ENCODE results near the gene ADGRB3. TPM values are rescaled to one million over a fixed set of nuclear protein-coding genes. Genes with fewer than 3 reads are reported as not detected.

ADGRB3 gene
- total RNA-seq, 2 experiments from 2014 or later = not detected

GRCh38 chr6:69064226-69064625 lies 429.1 kb downstream of the ADGRB3 start:
- no peaks in the 10 kb centered on the region for H3K9me3 Mint-ChIP-seq
- H3K27ac Mint-ChIP-seq = no peak overlapping the region
- DNase-seq = no peak
- H3K4me3 Mint-ChIP-seq = no peak overlapping the region
- H3K36me3 Mint-ChIP-seq = no peaks in the 10 kb centered on the region
- no peaks in the 10 kb centered on the region for H3K4me1 Mint-ChIP-seq
- H3K27me3 Mint-ChIP-seq = no peaks in the 10 kb centered on the region

GRCh38 chr6:69069881-69070280 lies 434.8 kb downstream of the ADGRB3 start:
- DNase-seq = no peak
- H3K9me3 Mint-ChIP-seq = no peaks in the 10 kb centered on the region
- no peak overlapping the region for H3K27ac Mint-ChIP-seq
- no peak overlapping the region for H3K4me3 Mint-ChIP-seq
- H3K36me3 Mint-ChIP-seq = no peaks in the 10 kb centered on the region
- H3K4me1 Mint-ChIP-seq = no peaks in the 10 kb centered on the region
- H3K27me3 Mint-ChIP-seq = no peaks in the 10 kb centered on the region

GRCh38 chr6:69072796-69073195 lies 437.7 kb downstream of the ADGRB3 start:
- no peak overlapping the region for H3K4me3 Mint-ChIP-seq
- no peaks in the 10 kb centered on the region for H3K9me3 Mint-ChIP-seq
- no peaks in the 10 kb centered on the region for H3K4me1 Mint-ChIP-seq
- H3K36me3 Mint-ChIP-seq = no peaks in the 10 kb centered on the region
- no peaks in the 10 kb centered on the region for H3K27me3 Mint-ChIP-seq
- H3K27ac Mint-ChIP-seq = no peak overlapping the region
- DNase-seq = no peak

DNA sequence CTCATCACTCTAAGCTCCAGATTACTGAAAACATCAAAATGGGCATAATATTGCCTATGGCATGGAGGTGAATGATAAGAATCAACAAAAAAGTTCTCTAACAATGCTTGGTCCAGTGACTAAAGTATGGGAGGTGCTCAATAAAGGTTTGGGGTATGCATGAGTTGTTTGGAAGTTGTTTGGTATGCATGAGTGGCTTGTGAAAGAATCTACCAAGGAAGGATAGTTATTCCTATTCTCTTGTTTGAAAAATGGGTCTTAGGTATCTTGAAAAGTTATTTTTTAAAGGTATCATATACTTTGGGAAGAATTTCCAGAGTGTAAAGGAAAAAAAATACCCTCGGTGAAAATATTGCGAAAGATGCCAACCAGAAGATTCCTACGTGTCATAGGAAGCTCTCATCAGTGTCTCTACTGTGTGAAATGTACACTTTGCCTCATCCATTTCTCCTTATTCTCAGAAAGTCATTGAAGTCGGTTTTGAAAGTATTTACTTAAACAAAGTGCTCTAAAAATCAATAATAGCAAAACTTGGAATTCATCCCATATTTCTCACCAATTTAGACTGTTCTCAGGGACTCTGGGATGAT lies 449.8 kb downstream of the ADGRB3 start:
- Mint-ChIP-seq H3K36me3 (no peaks in the 10 kb centered on the region), H3K9me3 (no peaks in the 10 kb centered on the region), H3K27me3 (no peaks in the 10 kb centered on the region), H3K4me3 (no peak overlapping the region), H3K27ac (no peak overlapping the region), H3K4me1 (no peaks in the 10 kb centered on the region)
- DNase-seq = no peak

DNA sequence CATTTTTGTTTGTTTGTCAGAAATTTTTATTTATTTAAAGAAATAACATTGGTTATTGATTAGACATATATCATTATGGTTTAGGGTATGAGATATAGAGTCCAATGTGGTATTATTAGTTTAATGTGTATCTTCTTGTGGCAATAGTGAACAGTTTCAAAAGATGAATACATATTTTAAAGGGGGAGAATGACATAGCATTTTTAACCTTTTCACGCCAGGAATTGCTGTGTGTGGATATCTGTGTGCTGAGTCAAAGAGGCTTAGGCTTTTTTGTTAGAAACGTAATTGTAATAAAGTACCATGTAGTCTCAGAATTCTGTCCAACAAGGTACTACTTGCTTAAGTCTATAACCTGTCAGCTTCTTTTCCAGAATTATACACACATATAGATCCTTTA lies 451.6 kb downstream of the ADGRB3 start:
- no peaks in the 10 kb centered on the region for H3K4me1 Mint-ChIP-seq
- no peak for DNase-seq
- no peaks in the 10 kb centered on the region for H3K9me3 Mint-ChIP-seq
- no peaks in the 10 kb centered on the region for H3K36me3 Mint-ChIP-seq
- no peaks in the 10 kb centered on the region for H3K27me3 Mint-ChIP-seq
- no peak overlapping the region for H3K27ac Mint-ChIP-seq
- H3K4me3 Mint-ChIP-seq = no peak overlapping the region

DNA sequence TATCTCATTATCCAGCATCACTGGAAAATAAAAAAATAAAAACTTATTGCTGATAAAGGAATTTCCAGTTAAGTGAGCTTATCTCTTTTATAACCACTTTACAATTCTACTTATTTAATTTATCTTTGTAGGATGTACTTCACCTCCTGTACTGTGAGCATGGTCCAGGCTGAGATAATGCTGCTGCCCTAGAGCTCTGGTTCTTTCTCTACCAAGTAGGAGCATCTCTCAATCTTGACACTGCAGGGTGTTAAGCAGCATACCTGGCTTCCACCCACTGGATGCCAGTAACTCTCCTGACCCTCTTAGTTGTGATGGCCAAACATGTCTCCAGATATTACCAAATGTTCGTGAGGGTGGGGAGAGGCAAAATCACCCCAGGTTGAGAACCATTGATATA lies 454.5 kb downstream of the ADGRB3 start:
- H3K4me1 Mint-ChIP-seq = no peaks in the 10 kb centered on the region
- DNase-seq = no peak
- H3K27ac Mint-ChIP-seq = no peak overlapping the region
- no peak overlapping the region for H3K4me3 Mint-ChIP-seq
- no peaks in the 10 kb centered on the region for H3K36me3 Mint-ChIP-seq
- no peaks in the 10 kb centered on the region for H3K9me3 Mint-ChIP-seq
- H3K27me3 Mint-ChIP-seq = no peaks in the 10 kb centered on the region

GRCh38 chr6:69090132-69090531 lies 455.1 kb downstream of the ADGRB3 start:
- no peaks in the 10 kb centered on the region for H3K4me1 Mint-ChIP-seq
- H3K27ac Mint-ChIP-seq = no peak overlapping the region
- H3K27me3 Mint-ChIP-seq = no peaks in the 10 kb centered on the region
- no peak overlapping the region for H3K4me3 Mint-ChIP-seq
- DNase-seq = no peak
- H3K36me3 Mint-ChIP-seq = no peaks in the 10 kb centered on the region
- H3K9me3 Mint-ChIP-seq = no peaks in the 10 kb centered on the region

GRCh38 chr6:69096681-69097080 lies 461.6 kb downstream of the ADGRB3 start:
- no peaks in the 10 kb centered on the region for H3K4me1 Mint-ChIP-seq

GRCh38 chr6:69097948-69098347 lies 462.9 kb downstream of the ADGRB3 start:
- H3K36me3 Mint-ChIP-seq = no peaks in the 10 kb centered on the region
- H3K27me3 Mint-ChIP-seq = no peaks in the 10 kb centered on the region
- no peak for DNase-seq
- no peaks in the 10 kb centered on the region for H3K9me3 Mint-ChIP-seq
- no peak overlapping the region for H3K27ac Mint-ChIP-seq
- no peaks in the 10 kb centered on the region for H3K4me1 Mint-ChIP-seq
- H3K4me3 Mint-ChIP-seq = no peak overlapping the region

More at GRCh38 chr6:69096681-69097080, 461.6 kb downstream of the ADGRB3 start:
- H3K9me3 Mint-ChIP-seq = no peaks in the 10 kb centered on the region
- H3K27ac Mint-ChIP-seq = no peak overlapping the region
- no peaks in the 10 kb centered on the region for H3K36me3 Mint-ChIP-seq
- no peak overlapping the region for H3K4me3 Mint-ChIP-seq
- no peaks in the 10 kb centered on the region for H3K27me3 Mint-ChIP-seq
- no peak for DNase-seq

DNA sequence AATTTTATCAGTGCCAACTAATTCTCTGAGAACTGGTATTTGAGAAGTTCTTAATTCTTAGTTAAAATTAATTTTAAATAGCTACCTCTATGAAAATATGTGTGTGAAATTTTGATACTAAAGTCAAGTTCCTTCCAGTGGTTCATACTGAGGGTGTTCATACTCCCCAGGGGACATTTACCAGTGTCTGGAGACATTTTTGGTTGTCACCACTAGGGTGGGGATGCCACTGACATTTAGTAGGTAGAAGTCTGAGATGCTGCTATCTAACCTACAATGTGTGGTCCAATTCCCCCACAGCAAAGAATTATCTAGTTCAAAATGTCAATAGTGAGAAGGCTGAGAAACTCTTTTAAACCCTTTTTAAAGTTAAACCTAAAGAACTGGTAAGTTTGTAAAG lies 463.8 kb downstream of the ADGRB3 start:
- H3K27me3 Mint-ChIP-seq = no peaks in the 10 kb centered on the region
- no peaks in the 10 kb centered on the region for H3K36me3 Mint-ChIP-seq

DNA sequence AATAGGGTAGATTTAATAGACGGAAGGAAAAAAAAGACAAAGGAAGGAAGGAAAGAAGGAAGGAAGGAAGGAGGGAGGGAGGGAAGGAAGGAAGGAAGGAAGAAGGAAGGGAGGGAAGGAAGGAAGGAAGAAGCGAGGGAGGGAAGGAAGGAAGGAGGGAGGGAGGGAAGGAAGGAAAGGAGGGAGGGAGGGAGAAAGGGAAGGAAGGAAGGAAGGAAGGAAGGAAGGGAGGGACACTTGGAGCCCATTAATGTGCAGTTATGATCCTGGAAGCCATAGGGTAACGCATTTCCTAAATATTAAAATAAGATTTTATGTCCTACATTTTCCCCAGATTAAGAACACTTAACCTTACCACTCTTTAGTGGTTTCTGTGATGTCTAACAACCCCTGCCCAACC lies 465.7 kb downstream of the ADGRB3 start:
- H3K27ac Mint-ChIP-seq = no peak overlapping the region
- no peaks in the 10 kb centered on the region for H3K36me3 Mint-ChIP-seq
- H3K27me3 Mint-ChIP-seq = no peaks in the 10 kb centered on the region
- H3K9me3 Mint-ChIP-seq = no peaks in the 10 kb centered on the region
- H3K4me1 Mint-ChIP-seq = no peaks in the 10 kb centered on the region
- no peak overlapping the region for H3K4me3 Mint-ChIP-seq
- DNase-seq = no peak

More for the DNA sequence above, 463.8 kb downstream of the ADGRB3 start:
- Mint-ChIP-seq H3K27ac (no peak overlapping the region), H3K4me1 (no peaks in the 10 kb centered on the region), H3K9me3 (no peaks in the 10 kb centered on the region), H3K4me3 (no peak overlapping the region)
- DNase-seq = no peak

DNA sequence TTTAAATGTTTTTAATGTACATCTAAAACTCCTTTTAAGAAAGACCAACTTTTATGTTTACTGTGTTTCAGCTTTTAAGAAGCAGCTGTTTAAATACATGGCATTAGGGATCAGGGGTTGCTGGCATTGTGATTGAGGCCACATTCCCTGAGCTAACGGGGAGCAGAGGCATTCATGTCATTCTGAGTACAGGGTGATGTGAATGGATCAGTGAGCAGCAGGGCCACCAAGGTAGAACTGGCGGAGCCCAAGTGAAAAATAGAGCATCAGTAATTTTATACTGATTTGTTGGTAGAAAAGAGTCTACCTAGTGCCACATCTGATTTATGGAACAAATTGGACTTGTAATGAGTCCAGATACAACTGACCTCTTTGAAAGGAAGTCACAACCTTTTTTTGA lies 467.3 kb downstream of the ADGRB3 start:
- Mint-ChIP-seq H3K9me3 (no peaks in the 10 kb centered on the region), H3K27ac (no peak overlapping the region), H3K36me3 (no peaks in the 10 kb centered on the region), H3K4me1 (no peaks in the 10 kb centered on the region), H3K4me3 (no peak overlapping the region), H3K27me3 (no peaks in the 10 kb centered on the region)
- DNase-seq = no peak

- H3K36me3 Mint-ChIP-seq = no peaks in the 10 kb centered on the region
- H3K9me3 Mint-ChIP-seq = no peaks in the 10 kb centered on the region
- no peak overlapping the region for H3K4me3 Mint-ChIP-seq
- no peaks in the 10 kb centered on the region for H3K4me1 Mint-ChIP-seq
- H3K27ac Mint-ChIP-seq = no peak overlapping the region
- H3K27me3 Mint-ChIP-seq = no peaks in the 10 kb centered on the region
- no peak for DNase-seq
Observed at GRCh38 chr6:69105288-69105687, 470.2 kb downstream of the ADGRB3 start.

DNA sequence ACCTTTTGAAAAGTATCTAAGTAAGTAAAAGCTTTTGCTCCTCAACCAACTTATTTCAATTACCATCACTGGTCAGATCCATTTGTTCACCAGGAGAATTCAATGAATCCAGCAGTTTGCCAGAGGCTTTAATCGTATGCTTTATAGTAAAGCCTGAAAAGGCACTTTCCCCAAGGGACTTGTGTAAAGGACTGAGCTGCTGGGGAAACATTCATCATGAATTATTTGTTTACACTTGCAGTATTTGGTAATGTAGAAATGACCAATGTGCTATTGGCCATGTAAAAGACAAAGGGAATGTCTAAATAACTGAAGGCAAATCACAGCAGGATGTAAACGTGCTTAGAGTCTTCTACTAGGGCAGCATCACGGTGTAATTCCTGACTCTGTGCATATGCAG lies 471.4 kb downstream of the ADGRB3 start:
- Mint-ChIP-seq H3K4me1 (no peaks in the 10 kb centered on the region), H3K27me3 (no peaks in the 10 kb centered on the region), H3K36me3 (no peaks in the 10 kb centered on the region), H3K4me3 (no peak overlapping the region), H3K27ac (no peak overlapping the region), H3K9me3 (no peaks in the 10 kb centered on the region)
- DNase-seq = no peak

- no peak for DNase-seq
- Mint-ChIP-seq H3K27me3 (no peaks in the 10 kb centered on the region), H3K4me3 (no peak overlapping the region), H3K4me1 (no peaks in the 10 kb centered on the region), H3K9me3 (no peaks in the 10 kb centered on the region), H3K27ac (no peak overlapping the region), H3K36me3 (no peaks in the 10 kb centered on the region)
Observed at GRCh38 chr6:69111301-69111700, 476.2 kb downstream of the ADGRB3 start.

DNA sequence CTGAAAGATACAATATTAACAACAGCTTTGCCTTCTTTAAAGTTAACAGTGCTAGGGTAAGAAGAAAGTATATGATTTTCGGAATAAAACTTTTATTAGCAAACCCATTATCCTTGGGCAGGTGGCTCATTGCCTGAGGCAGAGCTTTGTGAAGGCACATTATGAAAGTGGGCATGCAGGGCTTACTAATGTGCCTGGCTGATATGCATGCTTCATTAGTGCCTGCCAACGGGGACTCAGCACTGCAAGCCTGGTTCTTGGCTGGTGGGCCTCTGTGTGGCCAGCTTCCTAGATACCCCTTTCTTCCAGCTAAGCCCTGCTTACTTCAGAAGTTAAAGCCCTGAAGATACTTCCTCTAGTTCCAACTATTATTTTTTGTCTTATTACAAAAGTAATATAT lies 481.6 kb downstream of the ADGRB3 start:
- H3K36me3 Mint-ChIP-seq = no peaks in the 10 kb centered on the region
- no peaks in the 10 kb centered on the region for H3K9me3 Mint-ChIP-seq
- no peak overlapping the region for H3K4me3 Mint-ChIP-seq
- DNase-seq = no peak
- H3K27me3 Mint-ChIP-seq = no peaks in the 10 kb centered on the region
- no peaks in the 10 kb centered on the region for H3K4me1 Mint-ChIP-seq
- H3K27ac Mint-ChIP-seq = no peak overlapping the region

Data from activated naive CD8-positive, alpha-beta T cell treated with anti-CD3 and anti-CD28 coated beads for 36 hours (primary cell).